A549 (cell line): ENCODE measurements around the gene RIN1. TPM values are rescaled to one million over a fixed set of nuclear protein-coding genes. Genes with fewer than 3 reads are reported as not detected.

Source experiments
- ATAC-seq, 2 experiments: fragments of 200-7000 bp in 1 of 2; fragments of >200 bp in 1 of 2; cut with Nextera tagmentation in 1 of 2; cut with Tn5 transposase in 1 of 2; 3 replicates each; pipeline versions ENCODE4 v1.8.0 to v1.9.1; 2018 to 2020; ENCODE audit warnings: mild to moderate bottlenecking in 1 of 2, moderate library complexity in 1 of 2
- CTCF ChIA-PET: fragments of 300-600 bp; sonication (Branson Sonifier 250); formaldehyde crosslinking; extraction: SDS; loops from one replicate; lab custom pipeline; 2021; ENCODE audit warnings: antibody characterized with exemption, inconsistent platforms; lab: Yijun Ruan, JAX
- POLR2A ChIA-PET: fragments of 350-600 bp; formaldehyde crosslinking; extraction: SDS; loops from one replicate; lab custom pipeline; 2021; ENCODE audit warnings: antibody characterized with exemption, inconsistent platforms; lab: Yijun Ruan, JAX
- DNase-seq, 2 experiments: peaks; one replicate each; pipeline versions ENCODE4 v3.0.0 to v3.0.0-alpha.2; 2011 to 2016; ENCODE audit warnings: low read depth in 1 of 2, low spot score in 1 of 2
- FAIRE-seq: peaks from 2 replicates; lab custom pipeline; 2011; peaks lifted over from hg19 to GRCh38; lab: Jason Lieb, UNC
- H3K27ac ChIP-seq, 2 experiments: fragments of >200 bp; sonication (Bioruptor Twin); formaldehyde crosslinking; 3 replicates each; pipeline ENCODE4 v1.5.1; 2016 to 2017
- H3K4me1 ChIP-seq: fragments of >200 bp; sonication (Bioruptor Twin); formaldehyde crosslinking; 3 replicates; pipeline ENCODE4 v1.6.1; 2016
- H3K4me2 ChIP-seq: fragments of >200 bp; sonication (Bioruptor Twin); formaldehyde crosslinking; 3 replicates; pipeline ENCODE4 v1.6.1; 2016
- H3K4me3 ChIP-seq: fragments of >200 bp; sonication (Bioruptor Twin); formaldehyde crosslinking; 3 replicates; pipeline ENCODE4 v1.5.1; 2016
- H3K9me3 ChIP-seq: fragments of >200 bp; sonication (Bioruptor Twin); formaldehyde crosslinking; 3 replicates; pipeline ENCODE4 v1.6.1; 2016
- ATOH8 ChIP-seq: fragments of 250-450 bp; sonication (Bioruptor Pico); IDR thresholded peaks from 2 replicates; pipeline ENCODE4 v1.5.0; 2020; ENCODE audit warnings: low read depth, mild to moderate bottlenecking, moderate library complexity
- CBX2 ChIP-seq: fragments of 200-600 bp; sonication (generic); IDR thresholded peaks from 2 replicates; pipeline ENCODE4 v1.6.1; 2016; ENCODE audit warnings: low read depth, mild to moderate bottlenecking, borderline replicate concordance
- CBX8 ChIP-seq: fragments of 200-600 bp; sonication (generic); IDR thresholded peaks from 2 replicates; pipeline ENCODE4 v1.6.1; 2016
- CTCF ChIP-seq: fragments of >200 bp; sonication (Bioruptor Twin); formaldehyde crosslinking; IDR thresholded peaks from 3 replicates; pipeline ENCODE4 v1.5.1; 2016
- EHMT2 ChIP-seq: fragments of 200-600 bp; sonication (generic); IDR thresholded peaks from 2 replicates; pipeline ENCODE4 v1.6.1; 2016; ENCODE audit warnings: antibody characterized with exemption, low read depth, mild to moderate bottlenecking, moderate library complexity
- FOSL2 ChIP-seq, 2 experiments: fragments of 450-650 bp in 1 of 2; fragments of >200 bp in 1 of 2; sonication (Bioruptor Twin) in 1 of 2; formaldehyde crosslinking; IDR thresholded peaks; 2 replicates each; pipeline versions ENCODE4 v1.5.0 to v1.6.1; 2016 to 2020; ENCODE audit warnings: mild to moderate bottlenecking in 1 of 2, moderate library complexity in 1 of 2
- HEYL ChIP-seq: fragments of 250-450 bp; sonication (Bioruptor Pico); IDR thresholded peaks from 2 replicates; pipeline ENCODE4 v1.8.0; 2021; ENCODE audit warnings: mild to moderate bottlenecking, moderate library complexity
- HMGXB4 ChIP-seq: fragments of 250-450 bp; sonication (Bioruptor Pico); IDR thresholded peaks from 2 replicates; pipeline ENCODE4 v1.5.0; 2021; ENCODE audit warnings: mild to moderate bottlenecking, moderate library complexity, borderline replicate concordance
- HOXA7 ChIP-seq: fragments of 250-450 bp; sonication (Bioruptor Pico); IDR thresholded peaks from 2 replicates; pipeline ENCODE4 v1.5.0; 2020; ENCODE audit warnings: mild to moderate bottlenecking, moderate library complexity
- HOXB13 ChIP-seq: fragments of 250-450 bp; sonication (Bioruptor Pico); IDR thresholded peaks from 2 replicates; pipeline ENCODE4 v1.5.0; 2020; ENCODE audit warnings: low read depth, mild to moderate bottlenecking, moderate library complexity
- HOXB5 ChIP-seq: fragments of 250-450 bp; sonication (Bioruptor Pico); IDR thresholded peaks from 2 replicates; pipeline ENCODE4 v1.5.0; 2020; ENCODE audit warnings: mild to moderate bottlenecking, moderate library complexity
- JUN ChIP-seq, 2 experiments: fragments of >200 bp; sonication (Bioruptor Twin); formaldehyde crosslinking; IDR thresholded peaks; 2 replicates in 1 of 2; 3 replicates in 1 of 2; pipeline ENCODE4 v1.6.1; 2016 to 2017
- JUNB ChIP-seq: fragments of >200 bp; sonication (Bioruptor Twin); formaldehyde crosslinking; IDR thresholded peaks from 2 replicates; pipeline ENCODE4 v1.6.1; 2016
- MAFK ChIP-seq: fragments of 450-650 bp; IDR thresholded peaks from 2 replicates; pipeline ENCODE4 v1.6.1; 2014; ENCODE audit not compliant: partially characterized antibody
- NFE2L2 ChIP-seq: fragments of 150-350 bp; conservative IDR thresholded peaks from 2 replicates; pipeline ENCODE4 v1.6.1; 2014; ENCODE audit warnings: low read length
- PBX3 ChIP-seq: IDR thresholded peaks from 2 replicates; pipeline ENCODE4 v1.6.1; 2012
- POLR2AphosphoS2 ChIP-seq: conservative IDR thresholded peaks from 2 replicates; pipeline ENCODE4 v1.6.1; 2012; ENCODE audit warnings: low read length, improper control_type of control experiment, inconsistent platforms
- RARB ChIP-seq: fragments of 250-450 bp; sonication (Bioruptor Pico); IDR thresholded peaks from 2 replicates; pipeline ENCODE4 v1.8.0; 2021; ENCODE audit warnings: mild to moderate bottlenecking, moderate library complexity
- RCOR1 ChIP-seq: fragments of 150-350 bp; IDR thresholded peaks from 2 replicates; pipeline ENCODE4 v1.6.1; 2014; ENCODE audit warnings: antibody characterized with exemption, low read length, low read depth
- RNF2 ChIP-seq: fragments of 200-600 bp; sonication (generic); IDR thresholded peaks from 2 replicates; pipeline ENCODE4 v1.6.1; 2016; ENCODE audit warnings: low read depth, mild to moderate bottlenecking, antibody characterized with exemption, moderate library complexity, borderline replicate concordance
- SMC3 ChIP-seq: fragments of >200 bp; sonication (Bioruptor Twin); formaldehyde crosslinking; IDR thresholded peaks from 3 replicates; pipeline ENCODE4 v1.6.1; 2018; ENCODE audit warnings: inconsistent platforms
- ZC3H11A ChIP-seq: fragments of 450-650 bp; IDR thresholded peaks from 2 replicates; pipeline ENCODE4 v1.6.1; 2014; ENCODE audit warnings: antibody characterized with exemption, mild to moderate bottlenecking
- ZFP36 ChIP-seq: fragments of 450-650 bp; IDR thresholded peaks from 2 replicates; pipeline ENCODE4 v1.6.1; 2014; ENCODE audit warnings: borderline replicate concordance; ENCODE audit not compliant: partially characterized antibody
- WGBS: methylation state at CpG from one replicate; pipeline ENCODE4 v1.1.6; 2017; ENCODE audit errors: missing lambda C conversion rate; 5-methylcytosine and 5-hydroxymethylcytosine counted together
- polyA plus RNA-seq, 4 experiments: library from polyadenylated mRNA; depleted of rRNA in 3 of 4; stranded (reverse); fragments of >200 nt; fragmentation: RNase III in 1 of 4; extraction: RNeasy Plus Mini Kit Qiagen cat#74134 plus additional on column Dnase treatment in 1 of 4; gene quantifications; 2 replicates in 3 of 4; 3 replicates in 1 of 4; pipeline ENCODE4 v1.2.3, GENCODE V29; 2011 to 2017
- TF ChIP-seq, protein P1 (sequence below): fragments of 150-350 bp; IDR thresholded peaks from 2 replicates; pipeline ENCODE4 v1.6.1; 2014; ENCODE audit warnings: low read depth, mild to moderate bottlenecking, low read length

RIN1 gene
- polyA plus RNA-seq, 2 of the 4 experiments (the other 2 are of a cell fraction) = 2.0 to 9.3 TPM

GRCh38 chr11:66310324-66310723, 25.9 kb downstream of the RIN1 start:
- Histone ChIP-seq H3K4me2 (no peak overlapping the region), H3K27ac (no peak overlapping the region), H3K4me1 (peaks cover 13% of the 10 kb centered on the region), H3K4me3 (no peak overlapping the region), H3K9me3 (no peaks in the 10 kb centered on the region)
- ChIA-PET CTCF (interaction anchor here (0.7 to 12.2 kb wide), 18 partner anchors 12 to 385 kb away, joined by 3 to 247 read pairs (median 14); partner anchors contain the start of genes B4GAT1, BRMS1, RIN1 and TMEM151A), POLR2A (no interaction called here)
- FAIRE-seq (no peak), ATAC-seq (no peak), DNase-seq (no peak)
- 67% methylated on average over 8 of the region's 8 CpGs for WGBS
- TF ChIP-seq NFE2L2 (no peak), ATOH8 (CRISPR knock-in tag) (no peak), HOXB5 (CRISPR knock-in tag) (no peak), PBX3 (no peak), HMGXB4 (CRISPR knock-in tag) (no peak), JUN (IDR thresholded peaks at IDR 0.05) (no peak), EHMT2 (no peak), HOXB13 (CRISPR knock-in tag) (no peak), SMC3 (no peak), CBX8 (no peak)

GRCh38 chr11:66309475-66309874, 26.8 kb downstream of the RIN1 start:
- 32% methylated on average over 3 of the region's 3 CpGs for WGBS
- no peak for FAIRE-seq
- no peak overlapping the region for H3K4me3 ChIP-seq
- no peak overlapping the region for H3K4me2 ChIP-seq
- CTCF ChIA-PET = interaction anchor here (0.7 to 12.2 kb wide), 10 partner anchors 11 to 80 kb away, joined by 3 to 247 read pairs (median 24); partner anchors contain the start of genes B4GAT1, BRMS1, RIN1 and TMEM151A
- no peak for DNase-seq
- TF ChIP-seq RARB (no peak), HEYL (CRISPR knock-in tag) (no peak), MAFK (peak; percentile 82), POLR2AphosphoS2 (no peak)
- TF ChIP-seq, all 56 proteins: peak for 1
- H3K4me1 ChIP-seq = peaks cover 13% of the 10 kb centered on the region
- no peaks in the 10 kb centered on the region for H3K9me3 ChIP-seq
- ATAC-seq = no peak
- POLR2A ChIA-PET = no interaction called here
- H3K27ac ChIP-seq = no peak overlapping the region

DNA sequence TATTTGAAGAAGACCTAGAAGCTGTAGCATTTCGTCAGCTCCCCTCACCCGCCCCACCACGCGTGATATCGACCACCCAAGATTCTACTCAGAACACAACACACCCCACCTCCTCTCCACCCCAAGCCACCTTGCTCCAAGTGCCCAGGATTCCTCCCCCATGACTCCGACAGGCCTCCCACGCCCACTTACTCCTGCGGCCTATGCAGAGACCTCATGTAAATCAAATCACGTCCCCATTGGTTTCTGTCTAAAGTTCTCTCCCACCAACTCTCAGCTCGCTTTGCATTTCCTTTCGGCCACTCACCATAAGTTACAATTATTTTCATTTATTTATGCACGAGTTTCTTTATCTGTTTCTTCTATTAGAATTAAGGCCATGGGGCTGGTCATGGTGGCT, 33.6 kb downstream of the RIN1 start:
- DNase-seq = no peak
- no peak for FAIRE-seq
- no peak overlapping the region for H3K4me2 ChIP-seq
- CTCF ChIA-PET = interaction anchor here (1.0 to 10.1 kb wide), 7 partner anchors 9 to 106 kb away, joined by 3 to 116 read pairs (median 6); partner anchors contain the start of genes RIN1 and TMEM151A
- H3K27ac ChIP-seq = no peak overlapping the region
- no peaks in the 10 kb centered on the region for H3K4me1 ChIP-seq
- no peak for TF ChIP-seq SMC3
- TF ChIP-seq ATOH8 (CRISPR knock-in tag) = no peak
- TF ChIP-seq RNF2 = no peak
- no peak for TF ChIP-seq FOSL2 (IDR thresholded peaks at IDR 0.05)
- no peak for TF ChIP-seq FOSL2 (CRISPR knock-in tag; IDR thresholded peaks at IDR 0.05)
- TF ChIP-seq ZC3H11A = no peak
- no peak for TF ChIP-seq PBX3
- TF ChIP-seq HOXA7 = no peak
- TF ChIP-seq NFE2L2 = no peak
- TF ChIP-seq CBX2 = no peak
- TF ChIP-seq, protein P1, sequence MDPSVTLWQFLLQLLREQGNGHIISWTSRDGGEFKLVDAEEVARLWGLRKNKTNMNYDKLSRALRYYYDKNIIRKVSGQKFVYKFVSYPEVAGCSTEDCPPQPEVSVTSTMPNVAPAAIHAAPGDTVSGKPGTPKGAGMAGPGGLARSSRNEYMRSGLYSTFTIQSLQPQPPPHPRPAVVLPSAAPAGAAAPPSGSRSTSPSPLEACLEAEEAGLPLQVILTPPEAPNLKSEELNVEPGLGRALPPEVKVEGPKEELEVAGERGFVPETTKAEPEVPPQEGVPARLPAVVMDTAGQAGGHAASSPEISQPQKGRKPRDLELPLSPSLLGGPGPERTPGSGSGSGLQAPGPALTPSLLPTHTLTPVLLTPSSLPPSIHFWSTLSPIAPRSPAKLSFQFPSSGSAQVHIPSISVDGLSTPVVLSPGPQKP = no peak
- TF ChIP-seq JUNB = no peak
- TF ChIP-seq ZFP36 = no peak
- TF ChIP-seq CTCF = no peak
- TF ChIP-seq RCOR1 = no peak
- TF ChIP-seq, all 56 proteins: peak for 0
- Histone ChIP-seq H3K4me3 (no peak overlapping the region), H3K9me3 (no peaks in the 10 kb centered on the region)
- no peak for ATAC-seq
- POLR2A ChIA-PET = interaction anchor here (0.6 kb wide), 1 partner anchor 14 kb away, joined by 3 read pairs; the partner anchor contains the start of gene YIF1A
- 81% methylated on average over 12 of the region's 12 CpGs for WGBS
